Heart left ventricle (tissue), 13 donors: ENCODE data around the gene TUBA8.

Source experiments
- CTCF ChIP-seq, 12 donors: fragments of 200-600 bp; sonication (generic) in 4 of 12; IDR thresholded peaks; one replicate each; pipeline versions ENCODE4 v1.5.0 to v1.8.0; 2018 to 2022; ENCODE audit warnings: antibody characterized with exemption in 12 of 12, mild to moderate bottlenecking in 5 of 12
- POLR2A ChIP-seq, 2 donors: fragments of 450-650 bp; IDR thresholded peaks; one replicate each; pipeline ENCODE4 v1.6.1; 2017; ENCODE audit warnings: antibody characterized with exemption in 2 of 2, mild to moderate bottlenecking in 2 of 2, moderate library complexity in 2 of 2
- donor health status: ischemic (EF 13 %, LVEDD 7.1; RV severe dilation, severe dysfunction).
- donor health status: DM: no; HTN: yes; CAD: no.
- donor health status: DM: no; HTN: no; CAD: no.
- donor health status: ischemic (EF 25% LVEDD 6.9; RV normal size, moderate dysfunction).
- donor health status: ischemic (EF 25% LVEDD 5.7; RV mildly dilated, moderate dysfunction).
- donor health status: ischemic (EF 35%, LVEDD 5.7; RV mildly dilated, moderate dysfunction).
- donor health status: nonischemic (EF 11% LVEDD 7.7; RV severe dilation, severe dysfunction).
- donor health status: DM: yes; HTN: yes; CAD: no.
- donor health status: PGD.
- donor health status: ischemic (EF 29% LVEDD 5.4; RV normal size, mild dysfunction).
- donor health status: nonischemic (EF 23%, LVEDD 6.1; RV moderate dilation, normal function).

GRCh38 chr22:18083406-18083805 lies 27.2 kb upstream of the TUBA8 start:
- no peak for TF ChIP-seq POLR2A (IDR thresholded peaks at IDR 0.05)
- no peak for TF ChIP-seq CTCF (IDR thresholded peaks at IDR 0.05)
